GM12878 (cell line): ENCODE results near the gene SHC4. TPM values are rescaled to one million over a fixed set of nuclear protein-coding genes. Genes with fewer than 3 reads are reported as not detected.

Experiments
- ATAC-seq: fragments of 200-7000 bp; cut with Tn5 transposase; 3 replicates; pipeline ENCODE4 v1.9.1; 2020; ENCODE audit warnings: mild to moderate bottlenecking, moderate library complexity
- BruUV-seq: library from RNA; stranded (reverse); fragments of 400-500 nt; replicated peaks from 2 replicates; lab custom pipeline; 2021; lab: Mats Ljungman, UMichigan
- CTCF ChIA-PET: fragments of 300-600 bp; sonication (Branson Sonifier 250); formaldehyde crosslinking; extraction: SDS; loops from one replicate; lab custom pipeline; 2021; ENCODE audit warnings: inconsistent platforms; lab: Yijun Ruan, JAX
- POLR2A ChIA-PET: fragments of 350-600 bp; formaldehyde crosslinking; extraction: SDS; loops from one replicate; lab custom pipeline; 2021; ENCODE audit warnings: inconsistent platforms; lab: Charles Lee
- RAD21 ChIA-PET: fragments of 300-600 bp; sonication (Branson Sonifier 250); formaldehyde crosslinking; loops from one replicate; lab custom pipeline; 2023; ENCODE audit warnings: antibody characterized with exemption; ENCODE audit not compliant: unreplicated experiment; lab: Charles Lee
- SMC1A ChIA-PET: fragments of 300-600 bp; sonication (Branson Sonifier 250); formaldehyde crosslinking; loops from one replicate; lab custom pipeline; 2023; ENCODE audit not compliant: unreplicated experiment, uncharacterized antibody; lab: Charles Lee
- DNase-seq: peaks from one replicate; pipeline ENCODE4 v3.0.0-alpha.2; 2011; ENCODE audit warnings: low read depth, low spot score
- FAIRE-seq: peaks from 3 replicates; lab custom pipeline; 2011; peaks lifted over from hg19 to GRCh38; lab: Jason Lieb, UNC
- H2AFZ ChIP-seq: 2 replicates; pipeline ENCODE4 v1.6.0; 2011; ENCODE audit warnings: low read depth, low read length, control low read depth; ENCODE audit not compliant: control insufficient read depth
- H3K27ac ChIP-seq: 2 replicates; pipeline ENCODE4 v1.5.1; 2011; ENCODE audit warnings: control low read depth; ENCODE audit not compliant: control insufficient read depth, insufficient read depth
- H3K27me3 ChIP-seq, 2 experiments: replicated peaks in 1 of 2; 2 replicates each; pipeline versions ENCODE4 v1.6.0 to v1.6.1; 2011; ENCODE audit warnings: low read length in 1 of 2; ENCODE audit not compliant: control insufficient read depth in 2 of 2, insufficient read depth in 2 of 2
- H3K36me3 ChIP-seq, 2 experiments: 2 replicates each; pipeline ENCODE4 v1.5.1; 2011; ENCODE audit warnings: low read length in 1 of 2; ENCODE audit not compliant: control insufficient read depth in 2 of 2, insufficient read depth in 2 of 2
- H3K4me1 ChIP-seq: 2 replicates; pipeline ENCODE4 v1.6.1; 2011; ENCODE audit warnings: mild to moderate bottlenecking, low read length, moderate library complexity, mixed read lengths; ENCODE audit not compliant: control insufficient read depth, insufficient read depth
- H3K4me2 ChIP-seq: 2 replicates; pipeline ENCODE4 v1.6.0; 2011; ENCODE audit warnings: control low read depth; ENCODE audit not compliant: control insufficient read depth, insufficient read depth
- H3K4me3 ChIP-seq: fragments of 200-600 bp; sonication (generic); 2 replicates; pipeline ENCODE4 v1.5.1; 2016
- H3K79me2 ChIP-seq: 2 replicates; pipeline ENCODE4 v1.6.0; 2011; ENCODE audit warnings: low read length; ENCODE audit not compliant: control insufficient read depth, insufficient read depth
- H3K9ac ChIP-seq: 2 replicates; pipeline ENCODE4 v1.8.0; 2011; ENCODE audit warnings: low read length, control low read depth, mixed read lengths; ENCODE audit not compliant: control insufficient read depth, insufficient read depth
- H3K9me3 ChIP-seq: replicated peaks from 3 replicates; pipeline ENCODE4 v1.5.1; 2011; ENCODE audit warnings: mild to moderate bottlenecking, low read length; ENCODE audit not compliant: control insufficient read depth, insufficient read depth
- H4K20me1 ChIP-seq: 2 replicates; pipeline ENCODE4 v1.6.0; 2011; ENCODE audit not compliant: control insufficient read depth, insufficient read depth
- FOS ChIP-seq: IDR thresholded peaks from 3 replicates; pipeline ENCODE4 v1.6.1; 2011; ENCODE audit warnings: borderline replicate concordance; ENCODE audit not compliant: insufficient read length; ENCODE audit errors: extremely low read depth
- IKZF2 ChIP-seq, 2 experiments: fragments of 450-650 bp; IDR thresholded peaks; 2 replicates each; pipeline ENCODE4 v1.6.1; 2017; ENCODE audit warnings: mild to moderate bottlenecking in 2 of 2, moderate library complexity in 2 of 2
- POU2F2 ChIP-seq: IDR thresholded peaks from 3 replicates; pipeline ENCODE4 v1.6.1; 2011; ENCODE audit warnings: low read depth, mild to moderate bottlenecking, low read length, borderline replicate concordance
- RB1 ChIP-seq: fragments of 450-650 bp; formaldehyde crosslinking; IDR thresholded peaks from 2 replicates; pipeline ENCODE4 v1.6.1; 2017; ENCODE audit warnings: mild to moderate bottlenecking, borderline replicate concordance
- SIN3A ChIP-seq: IDR thresholded peaks from 2 replicates; pipeline ENCODE4 v1.6.1; 2012; ENCODE audit warnings: low read depth, low read length, improper control_type of control experiment
- USF1 ChIP-seq: IDR thresholded peaks from 2 replicates; pipeline ENCODE4 v1.6.1; 2011; ENCODE audit warnings: borderline replicate concordance, low read depth, mild to moderate bottlenecking, moderate library complexity, mixed read lengths, low read length; ENCODE audit not compliant: insufficient read depth; ENCODE audit errors: extremely low read length
- ZNF207 ChIP-seq: fragments of 450-650 bp; IDR thresholded peaks from 2 replicates; pipeline ENCODE4 v1.6.1; 2014; ENCODE audit warnings: antibody characterized with exemption, mild to moderate bottlenecking, borderline replicate concordance
- WGBS: methylation state at CpG from one replicate; pipeline ENCODE4 v1.1.6; 2016; ENCODE audit warnings: low lambda C conversion rate; ENCODE audit not compliant: insufficient replicate concordance, insufficient coverage; ENCODE audit errors: missing lambda C conversion rate; 5-methylcytosine and 5-hydroxymethylcytosine counted together
- in situ Hi-C: fragments of 300-500 bp; cut with MboI; formaldehyde crosslinking; loops from 9 replicates; pipeline ENCODE4 v1.14.3; 2018; ENCODE audit warnings: mixed read lengths
- intact Hi-C: fragments of 100-400 bp; cut with micrococcal nuclease; formaldehyde crosslinking; loops from one replicate; pipeline ENCODE4 v1.14.2; 2022; ENCODE audit not compliant: unreplicated experiment
- polyA plus RNA-seq, 11 experiments: library from polyadenylated mRNA; depleted of rRNA in 4 of 11; unstranded in 6 of 11; stranded (reverse) in 5 of 11; fragments of >200 nt; fragmentation: Nextera tagmentation in 4 of 11; fragmentation: Illumina TruSeq in 1 of 11; extraction: Ambion mirVana in 4 of 11; extraction: Trizol in 1 of 11; gene quantifications; 1 replicate in 1 of 11; 2 replicates in 10 of 11; pipeline versions ENCODE4 v1.2.1 to v1.2.3, GENCODE V29; 2011 to 2016; ENCODE audit warnings: inconsistent platforms in 2 of 11, missing spikeins in 2 of 11, low read depth in 1 of 11
- total RNA-seq, 4 experiments: library from RNA; depleted of rRNA in 3 of 4; stranded (reverse); fragments of >200 nt in 3 of 4; fragmentation: Illumina TruSeq in 1 of 4; extraction: Trizol in 1 of 4; gene quantifications; 2 replicates each; pipeline versions ENCODE4 v1.2.1 to v1.2.3, GENCODE V29; 2013 to 2021

Gene SHC4
- total and polyA plus RNA-seq, 10 of the 15 experiments (the other 5 are each of a cell fraction or from before 2014, with no cell fraction given): 0.04 to 0.87 (median 0.14) TPM

- WGBS: 97% methylated on average over 2 of the region's 2 CpGs
- no peak overlapping the region for H3K4me2 ChIP-seq
- RAD21 ChIA-PET: no interaction called here
- CTCF ChIA-PET: interaction anchor here (1.3 kb wide), 1 partner anchor 137 kb away, joined by 4 read pairs; no protein-coding TSS in a partner anchor
- peaks cover 2 to 7% of the 10 kb centered on the region in 2 experiments; a peak in 2 of 4 replicates for H3K36me3 ChIP-seq
- SMC1A ChIA-PET: interaction anchor here (1.1 kb wide), 1 partner anchor 81 kb away, joined by 3 read pairs; no protein-coding TSS in a partner anchor
- no peak overlapping the region for H3K4me3 ChIP-seq
- H3K9me3 ChIP-seq: no peaks in the 10 kb centered on the region
- no peak overlapping the region for H3K27ac ChIP-seq
- in situ Hi-C loops: no loop called here
- H3K27me3 ChIP-seq: no peaks in the 10 kb centered on the region
- FAIRE-seq: no peak
- no peak for TF ChIP-seq FOS
- TF ChIP-seq SIN3A: no peak
- no peak for TF ChIP-seq RB1
- TF ChIP-seq USF1: no peak
- no peak for TF ChIP-seq POU2F2
- TF ChIP-seq IKZF2 (IDR thresholded peaks at IDR 0.05): no peak
- POLR2A ChIA-PET: no interaction called here
- no peak for ATAC-seq
- no peaks in the 10 kb centered on the region for H3K4me1 ChIP-seq
- DNase-seq: no peak
- intact Hi-C loops: no loop called here
- BruUV-seq: no TSS peak
- H4K20me1 ChIP-seq: no peaks in the 10 kb centered on the region
- H3K9ac ChIP-seq: no peak overlapping the region
- no peak overlapping the region for H2AFZ ChIP-seq
- no peaks in the 10 kb centered on the region for H3K79me2 ChIP-seq
These were observed 35.6 kb upstream of the SHC4 start for GRCh38 chr15:48999314-48999713.

GRCh38 chr15:48996276-48996675 is 32.6 kb upstream of the SHC4 start:
- no peak for DNase-seq
- intact Hi-C loops: no loop called here
- H3K9me3 ChIP-seq: no peaks in the 10 kb centered on the region
- no peak overlapping the region for H2AFZ ChIP-seq
- no TSS peak for BruUV-seq
- ChIA-PET SMC1A (no interaction called here), POLR2A (no interaction called here), RAD21 (no interaction called here), CTCF (no interaction called here)
- no peak overlapping the region for H3K27ac ChIP-seq
- no peak overlapping the region for H3K4me3 ChIP-seq
- no peak for ATAC-seq
- peaks cover 4 to 13% of the 10 kb centered on the region in 2 experiments for H3K36me3 ChIP-seq
- no peaks in the 10 kb centered on the region for H3K79me2 ChIP-seq
- no peak overlapping the region for H3K9ac ChIP-seq
- in situ Hi-C loops: no loop called here
- WGBS: 100% methylated on average over 2 of the region's 2 CpGs
- peaks cover 3% of the 10 kb centered on the region; the same call in 1 of the 2 replicates for H3K4me1 ChIP-seq
- no peaks in the 10 kb centered on the region for H4K20me1 ChIP-seq
- no peak overlapping the region for H3K4me2 ChIP-seq
- FAIRE-seq: no peak
- TF ChIP-seq ZNF207: no peak
- TF ChIP-seq, all 136 proteins: peak for 0
- no peaks in the 10 kb centered on the region for H3K27me3 ChIP-seq
